ENCODE results near the gene MYO6.

The MYO6 gene

GRCh38 chr6:75770844-75771243 lies 21.8 kb downstream of the MYO6 start:
- no peak for DNase-seq

DNA sequence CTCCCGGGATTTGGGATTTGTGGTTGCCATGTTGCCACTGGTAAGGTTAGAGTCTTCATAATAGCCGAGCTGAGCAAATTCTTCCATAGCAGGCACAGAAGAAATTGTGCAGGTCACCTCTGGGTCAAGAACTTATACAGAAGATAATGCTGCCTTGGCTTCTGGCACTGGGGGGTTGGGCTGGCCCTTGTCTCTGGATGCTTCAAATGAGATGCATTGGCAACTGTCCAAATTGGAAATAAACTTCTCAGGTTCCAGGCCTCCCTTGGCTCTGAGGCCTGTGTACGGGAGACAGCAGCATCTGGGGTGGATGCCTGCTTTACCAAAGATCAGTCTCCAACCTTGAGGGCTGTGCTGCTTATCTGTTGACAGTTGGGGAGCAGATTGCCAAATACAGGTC lies 26.2 kb downstream of the MYO6 start:
- DNase-seq = peak; percentile 93

- peak; percentile 15 for DNase-seq
Observed at GRCh38 chr6:75776461-75776860, 27.4 kb downstream of the MYO6 start.

DNA sequence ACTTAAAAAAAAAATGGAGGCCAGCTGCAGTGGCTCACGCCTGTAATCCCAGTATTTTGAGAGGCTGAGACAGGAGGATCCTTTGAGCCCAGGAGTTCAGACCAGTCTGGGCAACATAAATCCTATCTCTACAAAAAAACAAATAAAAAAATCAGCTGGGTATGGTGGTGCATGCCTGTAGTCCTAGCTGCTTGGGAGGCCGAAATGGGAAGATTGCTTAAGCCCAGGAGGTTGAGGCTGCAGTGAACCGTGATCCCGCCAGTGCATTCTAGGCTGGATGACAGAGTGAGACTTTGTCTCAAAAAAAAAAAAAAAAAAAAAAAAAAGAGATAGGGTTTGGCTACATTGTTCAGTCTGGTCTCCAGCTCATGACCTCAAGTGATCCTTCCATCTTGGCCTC lies 29.7 kb downstream of the MYO6 start:
- DNase-seq = no peak

DNA sequence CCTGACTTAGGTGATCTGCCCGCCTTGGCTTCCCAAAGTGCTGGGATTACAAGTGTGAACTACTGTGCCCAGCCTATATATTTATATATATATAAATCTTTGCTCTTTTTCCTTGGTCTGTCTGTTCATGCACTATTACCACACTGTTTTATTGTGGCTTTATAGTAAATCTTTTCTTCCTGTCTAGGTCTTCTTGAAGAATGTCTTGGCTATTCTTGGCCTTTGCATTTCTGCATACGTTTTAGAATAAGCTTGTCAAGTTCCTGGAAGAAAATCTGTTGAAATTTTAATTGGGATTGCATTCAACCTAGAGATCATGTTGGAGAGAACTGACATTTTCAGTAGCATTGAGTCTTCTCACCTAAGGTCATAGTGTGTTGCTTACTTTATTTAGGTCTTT lies 37.1 kb downstream of the MYO6 start:
- no peak for DNase-seq

DNA sequence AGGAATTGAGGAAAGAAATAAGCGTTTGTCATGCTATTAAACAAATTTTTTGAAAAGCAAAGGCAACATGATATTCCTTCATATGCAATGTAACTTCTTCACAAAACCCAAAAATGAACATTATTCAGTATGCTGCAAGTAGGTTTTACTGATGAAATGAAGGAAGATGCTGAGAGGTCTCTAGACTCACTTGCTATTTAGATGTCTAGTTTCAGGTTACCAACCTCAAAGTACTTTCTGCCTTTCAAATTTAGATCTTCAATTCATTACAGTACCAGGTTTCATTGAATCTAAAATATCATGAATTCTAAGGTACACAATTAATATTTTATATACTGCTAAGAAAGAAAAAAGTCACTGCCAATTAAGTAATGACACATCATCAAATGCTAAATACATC lies 39.9 kb downstream of the MYO6 start:
- no peak for DNase-seq

DNA sequence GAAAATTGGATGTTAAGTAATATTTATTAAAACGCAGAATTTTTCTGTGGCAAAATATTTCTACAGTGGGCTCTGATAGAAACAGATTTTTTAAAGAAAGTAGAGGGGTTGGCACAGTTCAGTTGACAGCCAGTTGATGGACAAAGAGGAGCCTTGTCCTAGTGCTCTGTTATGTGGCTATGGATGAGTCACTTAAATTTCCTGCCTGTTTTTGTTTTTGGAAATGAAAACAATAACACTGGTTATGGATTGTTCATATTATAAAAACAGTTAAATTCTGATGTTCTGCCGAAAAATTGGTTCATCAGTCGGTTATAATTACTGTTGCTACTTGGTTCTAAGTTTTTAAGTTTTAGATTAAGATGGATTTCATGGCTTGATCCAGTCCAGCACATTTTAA lies 42.8 kb downstream of the MYO6 start:
- no peak for DNase-seq

GRCh38 chr6:75794351-75794846 lies 45.4 kb downstream of the MYO6 start:
- DNase-seq = no peak

DNA sequence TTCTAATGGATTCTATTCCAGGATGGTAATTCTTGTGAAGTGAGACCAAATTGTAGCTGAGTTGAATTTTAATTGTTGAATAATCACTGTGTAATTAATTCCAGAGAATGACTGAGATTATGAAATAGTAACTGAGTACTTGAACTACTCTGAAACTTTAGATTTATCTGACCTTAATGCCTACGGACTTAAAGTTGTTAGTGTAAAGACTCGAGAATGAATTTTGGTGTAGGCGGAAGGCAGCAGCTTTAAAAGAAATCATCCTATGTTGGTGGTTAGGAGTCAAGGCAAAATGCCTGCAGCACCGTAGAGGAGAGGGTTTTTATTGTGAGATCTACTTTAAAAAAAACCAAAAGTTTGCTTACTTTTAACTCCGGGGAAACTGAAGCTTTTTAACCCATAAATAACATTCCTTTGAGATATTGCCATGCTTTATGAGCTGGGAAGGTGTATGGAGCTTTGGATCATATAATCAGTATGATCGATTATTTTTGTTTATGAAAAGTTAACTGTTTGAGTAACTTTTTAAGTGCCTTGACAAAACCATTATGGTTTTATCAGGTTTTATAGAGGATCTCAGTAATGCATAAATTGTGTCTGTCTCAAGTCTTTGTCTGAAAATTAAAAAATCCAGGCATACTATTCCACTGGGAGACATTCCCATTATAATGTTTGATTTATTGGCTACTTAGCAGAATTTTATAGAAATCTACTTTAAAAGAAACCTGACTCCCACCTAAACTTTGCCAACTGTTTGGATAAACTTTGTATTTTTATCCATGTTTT lies 46.1 kb downstream of the MYO6 start:
- no peak for DNase-seq

DNA sequence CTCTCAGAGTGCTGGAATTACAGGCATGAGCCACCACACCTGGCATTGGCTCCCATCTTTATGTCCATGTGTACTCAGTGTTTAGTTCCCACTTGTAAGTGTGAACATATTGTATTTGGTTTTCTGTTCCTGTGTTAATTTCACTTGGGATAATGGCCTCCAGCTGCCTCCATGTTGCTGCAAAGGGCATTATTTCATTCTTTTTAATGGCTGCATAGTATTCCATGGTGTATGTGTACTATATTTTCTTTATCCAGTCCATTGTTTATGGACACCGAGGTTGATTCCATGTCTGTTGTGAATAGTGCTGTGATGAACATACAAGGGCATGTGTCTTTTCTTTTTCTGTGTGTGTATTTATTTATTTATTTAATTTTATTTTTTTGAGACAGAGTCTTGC lies 47.7 kb downstream of the MYO6 start:
- DNase-seq = no peak

- DNase-seq = peak; percentile 17
Observed at GRCh38 chr6:75800133-75800532, 51.1 kb downstream of the MYO6 start.

DNA sequence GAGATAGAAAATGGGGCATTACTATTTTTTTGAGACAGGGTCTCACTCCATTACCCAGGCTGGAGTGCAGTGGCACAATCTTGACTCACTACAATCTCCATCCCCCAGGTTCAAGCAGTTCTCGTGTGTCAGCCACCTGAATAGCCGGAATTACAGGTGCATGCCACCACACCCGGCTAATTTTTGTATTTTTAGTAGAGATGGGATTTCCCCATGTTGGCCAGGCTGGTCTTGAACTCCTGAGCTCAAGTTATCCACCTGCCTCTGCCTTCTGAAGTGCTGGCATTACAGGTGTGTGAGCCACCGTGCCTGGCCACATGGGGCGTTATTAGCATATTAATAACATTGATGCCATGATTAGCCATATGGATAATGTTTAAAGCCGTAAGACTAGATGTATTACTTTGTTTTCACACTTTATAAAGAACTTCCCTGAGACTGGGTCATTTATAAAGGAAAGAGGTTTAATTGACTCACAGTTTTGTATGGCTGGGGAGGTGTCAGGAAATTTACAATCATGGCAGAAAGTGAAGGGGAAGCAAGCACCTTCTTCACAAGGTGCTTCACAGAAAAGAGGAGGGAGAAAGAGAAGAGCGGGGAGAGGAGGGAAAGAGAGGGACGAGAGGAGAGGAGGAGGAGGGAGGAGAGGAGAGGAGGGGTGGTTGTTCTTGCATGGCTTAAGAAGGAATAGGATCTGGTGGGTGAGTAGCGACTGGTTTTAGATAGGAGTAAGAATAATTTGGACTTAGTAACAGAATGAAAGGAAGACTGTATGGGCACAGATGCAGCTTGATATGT lies 51.9 kb downstream of the MYO6 start:
- DNase-seq = peak; percentile 7

GRCh38 chr6:75802366-75802765 lies 53.3 kb downstream of the MYO6 start:
- no peak for DNase-seq

- no peak for DNase-seq
Observed at GRCh38 chr6:75808507-75808906, 59.5 kb downstream of the MYO6 start.

DNA sequence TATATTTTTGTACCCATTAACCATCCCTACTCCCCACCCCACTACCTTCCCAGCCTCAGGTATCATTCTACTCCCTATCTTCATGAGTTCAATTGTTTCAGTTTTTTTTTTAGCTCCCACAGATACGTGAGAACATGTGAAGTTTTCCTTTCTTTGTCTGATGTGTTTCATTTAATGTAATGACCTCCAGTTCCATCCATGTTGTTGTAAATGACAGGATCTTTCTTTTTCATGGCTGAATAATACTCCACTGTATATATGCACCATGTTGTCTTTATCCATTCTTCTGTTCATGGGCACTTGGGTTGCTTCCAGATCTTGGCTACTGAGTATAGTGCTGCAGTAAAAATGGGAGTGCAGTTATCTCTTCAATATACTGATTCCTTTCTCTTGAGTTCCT lies 63.5 kb downstream of the MYO6 start:
- DNase-seq = no peak

GRCh38 chr6:75813476-75814250 lies 64.6 kb downstream of the MYO6 start:
- DNase-seq = no peak

- no peak for DNase-seq
Observed at GRCh38 chr6:75815756-75816155, 66.7 kb downstream of the MYO6 start.

DNA sequence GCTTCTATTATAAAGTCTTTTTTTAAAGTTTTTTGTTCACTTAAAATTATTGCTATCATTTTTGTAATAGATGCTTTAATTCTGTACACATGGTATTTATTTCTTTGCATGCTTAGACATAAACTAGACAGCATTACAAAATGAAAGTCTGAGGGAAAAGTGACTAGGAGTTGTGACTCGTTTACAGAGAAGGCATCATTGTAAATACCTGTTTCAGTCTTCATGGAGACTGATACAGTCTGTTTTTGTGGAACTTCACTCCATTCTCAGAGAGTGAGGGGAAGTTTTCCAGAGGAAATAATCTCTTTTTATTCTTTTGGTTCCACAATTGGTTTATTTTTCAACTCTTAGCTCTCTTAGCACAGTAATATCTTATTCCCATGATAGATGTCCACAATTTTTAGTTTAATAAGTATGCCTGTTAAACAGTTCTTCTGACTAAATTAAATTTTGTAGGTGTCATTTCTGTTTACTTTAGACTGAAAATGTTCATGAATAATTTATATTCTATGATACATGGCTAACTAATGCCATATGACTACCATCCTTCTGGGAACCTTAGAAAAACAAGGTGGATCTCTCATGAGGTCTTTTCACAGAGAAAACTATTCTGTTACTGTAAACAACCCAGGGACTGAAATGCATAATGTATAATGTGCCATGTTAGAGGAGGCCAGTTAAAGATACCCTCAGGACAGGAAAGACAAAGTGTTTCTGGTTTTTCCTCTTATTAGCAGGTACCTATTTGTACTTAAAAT lies 69.2 kb downstream of the MYO6 start:
- peak; percentile 17 for DNase-seq

- DNase-seq = no peak
Observed at GRCh38 chr6:75819776-75820487, 70.9 kb downstream of the MYO6 start.

DNA sequence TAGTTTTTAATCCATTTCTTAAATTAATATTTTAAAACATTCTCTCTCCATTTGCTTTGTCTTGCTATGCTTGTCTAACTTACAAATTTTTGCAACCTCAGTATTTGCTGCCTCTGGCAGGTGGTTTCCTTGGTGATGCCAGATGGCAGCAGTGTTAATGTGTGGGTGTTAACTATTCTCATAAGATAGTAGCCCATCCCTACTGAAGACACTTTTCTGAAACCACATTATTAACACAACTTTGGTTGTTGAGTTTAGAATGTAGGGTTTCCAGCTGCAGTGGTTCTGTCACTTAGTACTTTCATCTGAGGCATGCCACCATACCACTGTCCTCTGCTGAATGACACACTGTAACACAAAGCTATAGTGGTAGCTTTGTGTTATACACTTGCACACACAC lies 75.1 kb downstream of the MYO6 start:
- DNase-seq = peak; percentile 78

DNA sequence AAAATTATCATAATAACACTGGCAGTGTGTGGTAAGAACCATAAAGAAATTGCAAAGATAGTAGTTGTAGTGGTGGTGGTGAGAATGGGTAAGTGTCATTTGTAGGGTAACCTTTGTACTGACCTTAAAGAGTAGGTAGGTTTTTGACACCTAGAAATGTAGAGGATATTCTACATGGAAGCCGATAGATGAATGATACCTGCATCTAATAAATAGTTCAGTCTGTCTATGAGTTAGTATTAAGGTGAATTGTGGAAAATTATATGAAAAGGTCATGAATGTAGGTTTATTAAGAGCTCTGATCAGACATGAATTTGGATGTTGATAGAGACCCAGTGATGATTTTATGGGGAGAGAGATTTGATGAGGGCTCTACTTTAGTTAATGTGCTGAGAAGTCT lies 78.1 kb downstream of the MYO6 start:
- DNase-seq = no peak

Data from NCI-H2171 treated with DMSO at 0.1 percent for 48 hours (cell line).